GM18508 (cell line): ENCODE measurements around the gene RIPK3.
A peak's percentile ranks its signal among the peaks of the same experiment; 100 is the strongest.
"Not testable (repeated sequence)": the region's sequence is repeated elsewhere in the genome, so short reads cannot be mapped to it uniquely, and the experiment has no call there.

Experiments
- ATAC-seq: cut with Tn5 transposase; IDR thresholded peaks from one replicate; pipeline ENCODE4 v1.9.1; 2021; ENCODE audit warnings: moderate number of reproducible peaks; ENCODE audit not compliant: insufficient read depth, unreplicated experiment

The RIPK3 gene

DNA sequence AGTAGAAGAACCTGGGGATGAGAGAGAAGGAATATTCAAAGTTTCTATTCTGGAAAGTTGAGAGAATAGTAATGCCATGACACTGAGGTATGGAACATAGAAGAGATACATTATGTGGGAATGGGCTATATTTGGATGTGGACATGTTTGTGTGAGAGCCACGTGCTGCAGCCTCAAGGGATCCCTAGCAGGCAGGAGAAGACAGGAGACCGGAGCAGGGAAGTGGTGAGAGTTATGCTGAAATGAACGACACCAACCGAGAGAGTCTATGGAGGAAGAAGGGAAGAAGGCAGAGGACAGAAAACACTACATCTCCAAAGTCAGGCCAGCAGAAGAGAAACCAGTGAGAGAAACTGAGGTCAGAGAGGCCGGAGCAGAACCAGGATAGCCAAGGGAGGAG lies 10.0 kb upstream of the RIPK3 start:
- no peak for ATAC-seq

DNA sequence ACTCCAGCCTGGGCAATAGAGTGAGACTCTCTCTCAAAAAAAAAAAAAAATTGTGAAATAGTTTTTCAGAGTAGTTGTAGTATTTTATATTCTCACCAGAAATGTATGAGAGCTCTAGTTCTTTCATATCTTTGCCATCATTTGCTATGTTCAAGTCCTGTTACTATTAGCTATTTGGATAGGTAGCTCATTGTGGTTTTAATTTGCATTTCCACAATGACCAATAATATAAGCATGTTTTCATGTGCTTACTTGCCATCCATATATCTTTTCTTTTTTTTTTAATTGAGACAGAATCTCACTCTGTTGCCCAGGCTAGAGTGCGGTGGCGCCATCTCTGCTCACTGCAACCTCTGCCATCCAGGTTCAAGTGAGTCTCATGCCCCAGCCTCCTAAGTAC lies 8.4 kb upstream of the RIPK3 start:
- no peak for ATAC-seq

DNA sequence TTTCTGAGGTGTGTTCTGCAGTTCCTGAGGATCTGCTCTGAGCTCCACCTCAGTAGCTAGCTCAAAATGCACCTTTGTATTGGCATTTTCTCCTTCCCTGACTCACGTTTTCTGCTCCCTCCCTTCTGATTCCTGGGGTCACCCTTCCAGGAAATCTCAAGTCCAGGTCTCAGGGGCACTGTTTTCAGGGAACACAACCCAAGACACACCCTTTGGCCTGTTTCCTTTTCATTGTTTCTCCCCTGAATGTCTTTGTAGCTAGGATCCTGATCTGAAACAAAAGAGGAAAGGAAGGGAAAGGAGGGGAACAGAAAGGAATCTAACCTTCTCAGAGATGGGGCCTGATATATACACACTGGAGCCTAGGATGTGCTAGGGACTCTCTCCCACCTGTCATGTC lies 7.3 kb upstream of the RIPK3 start:
- ATAC-seq: no peak

DNA sequence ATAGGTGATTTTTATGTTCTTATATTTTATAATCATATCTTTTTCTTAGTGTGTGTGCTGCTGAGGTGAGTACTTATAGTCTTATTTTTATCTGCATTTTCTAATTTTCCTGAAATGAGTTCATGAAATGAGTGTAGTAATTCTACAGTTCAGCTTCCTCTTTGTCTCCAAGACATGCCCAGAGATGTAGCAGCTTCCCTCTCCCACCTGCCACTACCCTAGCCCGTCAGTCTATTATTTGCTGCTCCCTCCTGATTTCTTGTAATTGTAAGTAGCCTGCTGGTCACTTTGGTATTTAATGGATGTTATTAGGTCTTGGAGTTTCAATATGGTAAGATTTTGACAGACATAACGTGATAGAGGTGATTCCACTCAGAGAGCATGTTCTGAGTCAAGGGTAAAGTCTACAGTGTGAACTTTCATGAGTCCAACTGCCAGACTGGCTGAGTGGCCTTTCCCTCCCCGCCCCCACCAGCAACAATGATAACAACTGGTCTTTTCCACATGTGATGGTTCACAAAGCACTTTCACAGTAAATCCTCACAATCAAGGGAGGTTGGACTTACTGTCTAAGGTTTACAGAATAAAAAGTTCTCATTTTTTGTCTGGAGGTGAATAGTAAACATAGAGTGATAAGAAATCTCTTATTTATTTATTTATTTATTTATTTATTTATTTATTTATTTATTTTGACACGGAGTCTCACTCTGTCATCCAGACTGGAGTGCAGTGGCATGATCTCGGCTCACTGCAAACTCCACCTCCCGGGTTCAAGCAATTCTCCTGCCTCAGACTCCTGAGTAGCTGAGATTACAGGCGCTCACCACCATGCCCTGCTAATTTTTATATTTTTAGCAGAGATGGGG lies 4.2 kb upstream of the RIPK3 start:
- ATAC-seq: no peak

DNA sequence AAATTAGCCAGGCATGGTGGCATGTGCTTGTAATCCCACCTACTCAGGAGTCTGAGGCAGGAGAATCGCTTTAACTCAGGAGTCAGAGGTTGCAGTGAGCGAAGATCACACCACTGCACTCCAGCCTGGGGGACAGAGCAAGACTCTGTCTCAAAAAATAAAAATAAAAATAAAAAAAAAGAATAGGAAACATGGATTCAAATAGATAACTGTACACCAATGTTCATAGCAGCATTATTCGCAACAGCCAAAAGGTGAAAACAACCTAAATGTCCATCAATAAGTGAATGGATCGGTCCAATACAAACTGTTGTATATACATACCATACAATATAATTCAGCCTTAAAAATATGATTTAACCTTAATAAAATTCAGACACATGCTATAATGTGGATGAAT lies 3.1 kb upstream of the RIPK3 start:
- ATAC-seq: no peak

DNA sequence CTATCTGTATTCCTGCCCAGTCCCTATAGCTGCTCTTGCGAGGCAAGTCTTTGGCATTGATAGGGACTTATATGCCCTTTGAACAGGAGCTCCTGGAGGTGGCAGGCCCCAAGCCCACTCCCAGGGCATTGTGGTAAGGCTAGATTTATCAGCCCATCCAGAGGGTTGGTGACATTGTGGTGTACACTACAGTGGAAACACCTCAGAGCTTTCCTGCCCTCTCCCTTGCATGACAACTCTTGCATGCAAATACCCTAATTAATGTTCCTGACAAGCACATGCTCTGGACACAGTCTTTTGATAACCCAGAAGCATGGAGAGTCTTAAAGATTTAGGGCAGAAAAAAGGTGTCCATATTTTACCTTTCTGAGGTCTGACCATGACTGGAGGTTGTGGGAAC lies 815 bp upstream of the RIPK3 start:
- ATAC-seq: no peak

DNA sequence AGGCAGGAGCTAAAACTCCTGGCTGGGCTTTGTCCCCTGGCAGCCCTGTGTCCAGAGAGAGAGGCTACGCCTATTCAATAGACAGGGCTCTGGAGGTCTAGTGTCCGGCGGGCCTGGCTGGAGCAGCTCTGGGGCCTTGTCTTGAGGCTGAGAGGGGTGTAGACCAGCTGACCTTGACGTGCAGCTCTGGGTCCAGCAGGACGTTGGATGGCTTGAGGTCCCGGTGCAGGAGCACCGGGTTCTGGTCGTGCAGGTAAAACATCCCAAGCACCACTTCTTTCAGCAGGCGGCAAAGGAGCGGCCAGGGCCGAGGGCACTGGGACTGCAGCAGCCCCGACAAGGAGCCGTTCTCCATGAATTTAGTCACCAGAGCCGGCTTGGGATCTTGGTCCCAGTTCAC lies 948 bp downstream of the RIPK3 start:
- ATAC-seq: no peak

DNA sequence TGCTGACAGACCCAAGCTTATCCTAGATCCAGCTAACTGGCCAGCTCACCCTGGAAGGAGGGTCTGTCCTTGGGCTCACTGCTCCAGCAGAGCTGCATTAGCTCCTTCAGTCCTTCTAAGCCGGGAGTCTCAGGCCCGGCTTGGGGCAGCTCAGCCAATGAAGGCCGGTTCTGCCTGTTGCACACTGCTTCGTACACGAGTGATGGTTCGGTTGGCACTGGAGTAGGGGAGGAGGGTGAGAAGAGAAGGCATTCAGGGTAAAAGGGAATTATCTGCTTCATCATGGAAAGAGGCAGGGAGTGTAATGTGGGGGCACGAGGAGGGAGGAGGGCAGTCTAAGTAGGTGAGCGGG lies 2.0 kb downstream of the RIPK3 start:
- ATAC-seq: no peak

DNA sequence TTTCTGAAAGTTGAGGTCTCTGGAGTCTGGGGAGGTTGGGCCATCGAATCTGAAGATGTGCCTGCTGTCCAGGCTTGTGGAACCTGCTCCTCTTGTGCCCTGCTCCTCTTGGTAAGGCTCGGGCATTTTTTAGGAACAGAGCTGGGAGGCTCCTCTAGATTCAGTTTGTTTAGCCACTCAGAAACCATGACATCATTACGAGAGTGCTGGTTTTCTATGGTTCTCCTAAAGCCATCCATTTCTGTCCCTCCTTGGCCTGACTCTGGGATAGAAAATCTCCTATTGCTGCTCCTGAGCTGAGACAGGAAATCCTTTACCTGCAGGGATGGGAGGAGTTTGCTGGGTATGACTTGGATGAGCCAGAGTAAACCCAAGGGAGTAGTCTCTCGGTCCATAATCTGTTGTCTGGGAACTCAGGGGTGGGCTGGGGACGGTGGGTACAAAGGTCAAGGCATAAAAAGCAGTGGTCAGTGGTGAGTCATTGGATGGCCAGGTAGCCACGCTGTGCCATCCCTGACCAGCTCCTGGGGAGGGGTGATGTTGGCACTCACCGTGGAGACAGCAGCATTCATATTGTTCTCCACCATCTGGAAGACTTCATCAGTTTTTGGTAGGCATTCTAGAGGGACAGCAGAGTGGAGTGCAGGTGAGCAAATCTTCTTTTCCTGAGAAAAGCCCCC lies 2.5 kb downstream of the RIPK3 start:
- no peak for ATAC-seq

DNA sequence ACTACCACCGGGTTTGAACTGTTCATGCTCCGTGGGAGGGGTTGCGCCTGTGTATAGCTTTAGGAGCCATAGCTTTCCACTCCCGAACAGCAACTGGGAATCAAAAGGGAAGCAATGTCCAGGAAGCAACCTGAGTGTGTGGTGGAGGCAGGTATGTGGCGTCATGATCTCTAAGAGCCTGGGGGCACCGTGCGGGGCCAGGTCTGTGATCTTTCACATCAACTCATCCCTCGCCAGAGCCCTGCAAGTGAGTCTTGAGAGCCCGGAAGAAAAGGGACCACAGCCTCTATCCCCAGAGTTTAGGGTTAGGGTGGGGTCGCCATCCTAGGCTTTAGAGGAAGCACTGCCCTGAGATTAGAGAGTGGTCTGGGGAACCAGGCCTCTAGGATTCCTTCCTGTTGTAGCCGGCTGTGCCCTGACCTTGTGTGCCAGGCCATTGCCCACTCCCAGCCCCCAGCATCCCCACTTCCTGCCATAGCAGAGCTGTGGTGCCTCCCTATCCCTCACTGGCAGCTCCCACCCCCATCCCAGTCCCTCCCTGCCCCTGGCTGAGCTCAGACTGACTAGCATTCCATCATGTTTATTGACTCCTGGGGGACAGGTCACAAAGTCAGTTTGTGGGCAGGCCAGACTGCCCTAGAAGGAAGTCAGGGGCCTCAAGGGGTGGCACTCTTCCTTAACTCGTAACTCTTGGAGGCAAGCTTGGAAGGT lies 4.2 kb downstream of the RIPK3 start:
- ATAC-seq: no peak

DNA sequence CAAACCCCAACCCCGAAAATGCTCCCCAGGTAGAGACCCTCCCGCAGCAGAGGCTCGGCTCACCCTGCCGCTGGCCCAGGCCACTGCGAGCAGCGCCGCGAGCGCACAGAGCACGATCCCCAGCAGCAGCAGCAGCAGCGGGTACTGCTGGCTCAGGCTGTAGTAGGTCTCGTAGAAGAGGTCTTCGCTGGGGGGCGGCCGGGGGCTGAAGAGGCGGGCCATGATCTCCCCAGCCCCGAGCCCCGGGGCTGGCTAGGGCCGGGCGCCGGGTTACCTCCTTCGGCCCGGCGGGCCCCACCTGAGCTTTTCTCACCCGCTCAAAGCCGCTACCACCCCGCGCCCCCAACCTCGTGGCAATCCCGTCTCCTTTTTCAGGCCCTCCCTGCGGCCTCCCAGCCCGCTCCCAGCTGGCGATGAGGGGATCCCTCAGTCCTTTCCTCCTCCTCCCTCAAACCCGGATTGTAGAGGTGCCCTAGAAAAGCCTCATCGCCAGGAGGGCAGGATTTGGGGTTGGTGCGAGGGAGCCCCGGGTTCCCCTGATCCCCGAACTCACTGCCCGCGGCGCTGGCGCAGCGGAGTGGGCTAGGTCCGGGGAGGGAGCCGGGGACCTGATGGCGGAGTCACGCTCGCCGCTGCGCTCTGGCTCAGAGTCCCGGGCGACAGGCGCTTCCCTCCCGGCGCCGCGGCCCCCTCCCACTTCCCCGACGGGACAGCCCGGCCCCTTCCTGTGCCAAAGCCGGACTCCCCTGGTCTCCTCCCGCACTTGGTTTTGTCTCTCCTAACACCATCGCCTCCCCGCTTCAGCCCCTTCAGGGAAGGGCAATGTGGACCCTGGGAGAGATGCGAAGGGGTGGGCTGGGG lies 5.1 kb downstream of the RIPK3 start, which contains the start of gene ADCY4:
Gene ADCY4 (minus strand): TSS at position 641 of the 861 bp plus-strand sequence. CDS start 419 bp downstream, at position 222.
- no peak for ATAC-seq

DNA sequence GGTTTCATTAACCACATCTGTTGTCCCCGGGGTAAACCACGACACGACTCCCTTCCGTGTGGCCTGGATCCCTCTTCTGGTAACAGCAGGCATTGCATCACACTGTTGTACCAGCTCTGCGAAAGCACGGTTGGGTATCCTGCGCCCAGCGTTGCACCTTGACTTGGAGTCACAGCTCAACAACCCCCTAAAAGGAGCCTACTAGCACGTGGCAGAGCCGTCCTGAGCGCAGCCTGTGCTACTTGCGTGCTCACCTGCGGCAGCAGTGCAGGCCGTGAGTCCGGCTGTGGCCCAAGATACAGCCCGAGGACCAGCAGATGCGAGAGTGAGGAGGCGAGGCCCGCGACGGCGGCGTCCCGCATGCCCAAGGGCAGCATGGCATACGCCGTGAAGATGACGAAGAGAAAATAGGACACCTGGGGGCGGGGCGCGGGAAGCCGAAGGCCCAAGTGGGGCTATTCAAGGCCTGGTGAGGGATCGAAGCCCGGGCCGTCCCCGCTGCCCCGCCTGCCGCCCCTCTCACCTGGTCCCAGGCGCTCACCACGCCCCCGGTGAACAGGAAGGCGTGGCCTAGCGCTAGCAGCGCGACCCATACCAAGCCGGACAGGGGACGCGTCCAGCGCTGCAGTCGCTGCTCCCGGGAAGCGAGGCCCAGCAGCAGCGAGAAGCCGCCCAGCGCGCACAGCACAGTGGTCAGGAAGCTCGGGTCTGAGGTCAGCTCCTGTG lies 7.4 kb downstream of the RIPK3 start:
- peak; percentile 51 for ATAC-seq

DNA sequence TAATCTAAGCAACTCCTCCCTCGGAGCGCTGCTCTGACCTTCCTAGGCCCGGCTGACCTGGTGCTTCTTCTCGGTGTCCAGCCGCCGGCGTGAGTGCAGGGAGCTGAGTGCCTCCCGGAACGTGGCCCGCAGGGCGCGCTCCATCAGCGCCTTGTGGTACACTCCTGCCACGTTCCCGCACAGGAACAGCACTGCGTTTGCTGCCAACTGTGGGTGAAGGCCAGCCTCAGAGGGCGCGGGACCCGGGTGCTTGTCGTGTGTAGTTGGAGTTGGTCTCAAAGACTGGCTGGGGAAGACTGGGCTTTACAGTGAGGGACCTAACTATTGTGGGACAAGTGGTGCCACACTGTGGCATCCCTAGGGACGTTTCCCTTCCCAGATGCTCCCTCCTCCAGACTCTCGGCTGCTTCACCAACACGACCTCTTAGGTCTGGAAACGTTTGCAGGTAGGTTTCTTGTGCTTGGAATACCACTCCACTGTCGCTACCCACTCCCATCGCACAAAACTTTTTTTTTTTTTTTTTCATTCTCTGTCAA lies 8.0 kb downstream of the RIPK3 start:
- ATAC-seq: no peak

DNA sequence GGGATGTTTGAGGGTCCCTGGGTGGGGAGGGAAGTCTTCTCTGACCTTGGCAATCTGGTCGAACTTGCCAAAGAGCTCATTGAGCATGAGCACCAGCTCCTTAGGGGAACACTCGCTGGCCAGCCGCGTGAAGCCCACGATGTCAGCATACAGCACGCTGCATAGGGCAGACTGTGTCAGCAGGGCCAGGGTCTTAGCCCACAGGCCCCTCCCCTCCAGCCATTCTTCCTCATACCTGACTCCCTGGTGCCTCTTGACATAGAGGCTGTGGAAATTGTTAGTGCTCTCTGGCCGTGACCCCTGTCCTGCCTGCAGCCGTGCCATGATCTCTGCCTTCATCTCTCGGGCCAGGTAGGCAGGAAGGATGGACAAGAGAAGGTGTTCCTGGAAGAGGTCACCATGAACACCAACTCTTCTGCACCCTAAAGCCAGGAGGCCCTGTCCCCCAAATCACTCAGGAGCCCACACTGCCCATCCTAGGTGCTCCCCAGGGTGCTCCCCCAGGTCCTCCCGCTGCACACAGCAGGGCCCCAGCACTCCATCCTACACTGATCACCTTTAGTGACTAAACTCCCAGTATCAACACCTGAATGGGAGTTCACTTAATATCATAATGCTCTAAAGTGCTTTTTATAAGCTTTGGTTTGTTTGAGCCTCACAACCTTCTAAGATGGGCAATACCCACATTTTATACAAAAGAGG lies 8.7 kb downstream of the RIPK3 start:
- ATAC-seq: no peak

DNA sequence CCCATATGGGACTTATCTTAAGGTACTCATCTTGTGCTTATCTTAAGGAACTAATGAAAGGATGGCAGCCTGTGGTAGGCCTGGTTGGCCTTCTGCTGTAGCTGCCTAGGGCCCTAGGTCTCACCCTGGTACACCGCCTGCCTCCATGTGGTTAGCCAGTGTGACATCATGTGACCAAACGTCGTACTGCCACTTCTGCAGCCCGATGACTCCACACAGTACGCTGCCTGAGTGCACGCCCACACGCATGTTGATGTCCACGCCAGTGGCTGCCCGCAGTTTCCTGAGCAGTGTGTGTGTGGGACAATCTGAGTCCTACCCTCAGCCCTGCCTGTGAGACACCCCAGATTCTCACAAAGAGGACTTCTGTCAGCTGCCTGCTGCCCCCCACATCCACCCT lies 10.1 kb downstream of the RIPK3 start:
- no peak for ATAC-seq

DNA sequence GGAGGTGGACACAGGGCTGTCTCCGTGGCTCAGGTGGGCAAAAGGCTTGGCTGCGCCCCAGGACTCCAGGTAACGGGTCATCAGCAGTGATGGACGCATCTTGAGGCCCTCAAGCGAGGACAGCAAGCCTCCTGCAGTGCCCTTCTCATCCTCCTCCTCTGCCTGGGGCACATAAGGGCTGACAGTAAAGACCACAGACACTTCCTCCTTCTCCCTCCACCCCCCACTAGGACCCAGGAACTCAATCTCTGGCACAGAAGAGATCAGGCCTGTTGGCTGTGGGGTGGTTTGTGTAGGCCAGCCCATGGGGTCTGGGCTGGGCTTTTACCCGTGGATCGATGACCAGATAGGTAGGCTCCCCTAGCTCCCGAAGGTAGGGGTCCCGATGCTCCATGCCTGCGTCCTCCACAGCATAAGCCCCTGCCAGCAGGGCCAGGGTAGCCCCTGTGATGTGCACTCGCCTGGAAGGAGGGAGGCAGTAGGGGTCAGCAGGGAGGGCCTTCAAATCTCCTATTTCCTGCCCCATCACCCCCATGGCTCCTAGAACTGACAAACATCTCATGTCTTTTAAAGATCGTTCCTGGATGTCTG lies 10.6 kb downstream of the RIPK3 start:
- no peak for ATAC-seq

DNA sequence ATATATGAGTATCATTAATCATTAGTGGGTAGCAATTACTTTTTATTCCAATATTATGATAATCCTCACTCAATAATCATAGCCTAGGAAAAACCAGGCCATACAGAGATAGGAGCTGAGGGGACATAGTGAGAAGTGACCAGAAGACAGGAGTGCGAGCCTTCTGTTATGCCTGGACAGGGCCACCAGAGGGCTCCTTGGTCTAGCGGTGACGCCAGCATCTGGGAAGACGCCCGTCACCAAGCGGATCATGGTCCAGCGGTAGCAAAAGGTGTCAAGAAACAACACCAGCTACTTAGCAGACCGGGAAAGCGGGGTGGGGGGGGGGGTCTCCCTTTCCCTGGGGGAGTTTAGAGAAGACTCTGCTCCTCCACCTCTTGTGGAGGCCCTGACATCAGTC lies 11.9 kb downstream of the RIPK3 start:
- not testable (repeated sequence) for ATAC-seq

DNA sequence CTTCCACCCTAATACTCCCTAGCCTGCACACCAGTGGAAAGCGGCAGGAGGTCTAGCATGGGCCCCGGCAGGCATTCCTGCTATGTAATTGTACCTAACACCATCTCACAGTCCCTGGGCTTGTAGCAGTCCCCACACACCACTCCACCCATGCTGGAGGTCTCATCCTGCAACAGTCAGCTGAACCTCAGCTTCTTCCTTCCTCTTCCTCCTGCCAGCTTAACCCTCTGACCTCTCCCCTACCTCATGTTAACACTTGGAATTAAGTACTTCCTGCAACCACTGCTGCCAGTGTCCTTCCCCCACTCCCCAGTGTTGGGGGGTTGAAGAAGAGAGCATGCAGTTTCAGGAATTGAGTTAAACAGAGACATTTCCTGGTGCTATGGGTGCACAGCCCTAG lies 12.5 kb downstream of the RIPK3 start:
- ATAC-seq: no peak
